Measurements from ENCODE around the gene DAAM1.

Gene DAAM1

GRCh38 chr14:59188461-59189090 is at the start of gene DAAM1:
Gene DAAM1, plus strand, starts transcription at chr14:59188667. Its CDS starts 74,811 bp downstream, at chr14:59263478.
- DNase-seq (ENCODE audit: low read depth): peak; percentile 88

- no peak for DNase-seq (ENCODE audit: low read depth)
These were observed 49.1 kb upstream of the DAAM1 start for GRCh38 chr14:59139324-59139723.

- no peak for DNase-seq (ENCODE audit: low read depth)
These were observed 48.2 kb upstream of the DAAM1 start for GRCh38 chr14:59140106-59140843.

DNA sequence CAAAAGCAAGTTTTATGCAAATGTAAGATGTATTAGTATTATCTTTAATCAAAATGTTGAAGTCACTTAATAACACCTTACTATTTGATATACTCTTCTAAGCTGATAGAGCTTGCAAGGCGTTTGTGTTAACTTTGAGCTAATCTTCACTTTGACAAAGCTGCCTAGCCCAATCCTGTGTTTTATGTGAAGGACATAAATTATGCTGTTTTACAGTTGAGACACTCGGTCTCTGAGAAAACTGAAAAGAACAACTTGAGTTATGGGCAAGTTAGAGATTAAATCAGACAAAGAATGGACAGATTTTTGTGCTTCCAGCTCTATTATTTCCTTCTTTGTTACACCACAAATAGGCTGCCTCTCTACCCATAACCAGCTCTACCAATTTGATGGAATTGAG is 42.0 kb upstream of the DAAM1 start:
- no peak for DNase-seq (ENCODE audit: low read depth)

DNA sequence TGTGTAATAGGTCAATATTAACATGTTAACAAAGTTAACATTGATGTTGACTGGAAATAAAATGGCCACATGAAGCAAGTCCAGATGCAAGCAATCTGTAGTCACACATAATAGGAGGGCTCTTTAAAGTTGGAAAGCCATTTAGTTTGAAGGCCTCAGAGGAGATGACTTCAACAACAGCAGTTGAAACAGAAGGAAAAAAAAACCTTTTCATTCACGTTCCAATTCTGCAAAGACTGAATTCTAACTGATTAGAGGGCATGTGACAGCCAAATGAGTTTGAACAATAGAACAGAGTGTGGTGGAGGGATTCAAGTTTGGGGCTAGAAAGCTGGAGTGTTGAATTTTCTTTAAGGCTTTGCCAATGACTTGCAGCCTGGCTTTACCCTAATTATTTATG is 41.5 kb upstream of the DAAM1 start:
- no peak for DNase-seq (ENCODE audit: low read depth)

GRCh38 chr14:59148334-59148900 is 40.0 kb upstream of the DAAM1 start:
- no peak for DNase-seq (ENCODE audit: low read depth)

DNA sequence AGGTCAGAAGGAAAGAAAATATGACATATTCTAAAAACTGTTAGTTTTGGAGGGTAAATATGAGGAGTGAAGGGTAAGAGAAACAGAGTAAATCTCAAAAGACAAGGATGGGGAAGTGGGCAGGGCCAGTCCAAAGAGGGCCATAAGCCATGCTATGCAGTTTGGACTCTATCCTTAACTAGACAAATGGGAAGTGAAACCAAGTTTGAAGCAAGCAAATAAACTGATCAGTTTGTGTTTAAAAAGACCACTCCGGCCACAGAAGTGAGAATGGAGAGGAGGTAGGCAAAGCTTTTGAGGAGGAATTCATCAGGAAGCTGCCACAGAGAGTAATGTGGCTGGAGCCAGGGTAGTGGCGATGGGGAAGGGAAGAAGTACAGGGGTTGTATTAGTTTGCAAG is 37.5 kb upstream of the DAAM1 start:
- no peak for DNase-seq (ENCODE audit: low read depth)

DNA sequence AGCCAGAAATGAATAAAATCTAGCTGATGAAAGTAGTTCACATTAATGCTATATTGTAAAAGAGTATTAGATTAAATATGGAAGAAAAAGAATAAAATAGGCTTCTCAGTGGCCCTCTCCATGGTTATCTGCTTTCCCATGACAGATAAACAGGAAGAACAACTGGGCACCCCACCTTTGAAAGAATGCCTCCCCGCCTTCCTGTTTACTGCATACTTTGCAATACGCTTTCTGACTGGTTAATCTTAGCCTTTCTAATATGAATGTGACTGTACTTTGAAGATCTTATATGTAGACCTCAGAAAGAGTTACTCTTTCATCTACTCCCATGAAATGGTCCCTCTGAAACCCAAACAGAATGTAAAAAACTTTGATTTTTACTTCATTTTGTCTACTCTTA is 34.1 kb upstream of the DAAM1 start:
- DNase-seq (ENCODE audit: low read depth): no peak

DNA sequence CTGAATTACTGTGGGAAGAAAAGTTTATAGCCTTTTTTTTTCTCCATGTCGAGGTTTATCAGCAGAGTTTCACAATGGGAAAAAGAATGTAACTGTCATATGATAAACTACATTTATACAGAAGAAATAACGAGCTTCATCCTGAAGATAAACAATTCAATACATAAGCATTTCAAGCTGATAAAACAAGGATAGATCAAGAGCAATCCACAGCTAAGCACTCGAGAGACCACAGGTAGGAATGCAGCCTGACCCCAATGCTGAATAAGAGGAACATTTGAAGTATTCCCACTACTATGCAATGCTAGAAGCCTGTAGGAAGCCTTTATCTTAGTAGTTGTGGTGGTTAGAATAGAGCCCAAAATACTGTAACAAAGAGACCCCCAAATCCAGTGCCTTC is 32.6 kb upstream of the DAAM1 start:
- DNase-seq (ENCODE audit: low read depth): no peak

GRCh38 chr14:59159169-59159568 is 29.3 kb upstream of the DAAM1 start:
- no peak for DNase-seq (ENCODE audit: low read depth)

DNA sequence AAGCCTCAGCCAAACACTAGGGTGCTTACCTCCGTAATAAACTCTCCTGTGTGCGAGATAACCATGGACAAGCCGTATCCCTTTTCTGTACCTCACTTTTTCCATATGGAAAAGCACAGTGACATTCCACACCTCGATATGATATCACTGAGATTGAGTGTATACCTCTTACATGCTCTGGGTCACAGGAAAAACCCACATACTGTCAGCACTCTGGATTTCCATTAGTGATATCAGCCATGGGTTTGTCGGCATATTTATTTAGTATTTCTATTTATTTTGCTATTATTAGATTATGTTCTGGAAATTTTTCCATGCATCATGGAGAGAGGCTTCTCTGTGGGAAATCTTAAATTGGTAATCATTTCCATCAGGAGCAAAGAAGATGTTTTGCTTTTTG is 28.0 kb upstream of the DAAM1 start:
- no peak for DNase-seq (ENCODE audit: low read depth)

DNA sequence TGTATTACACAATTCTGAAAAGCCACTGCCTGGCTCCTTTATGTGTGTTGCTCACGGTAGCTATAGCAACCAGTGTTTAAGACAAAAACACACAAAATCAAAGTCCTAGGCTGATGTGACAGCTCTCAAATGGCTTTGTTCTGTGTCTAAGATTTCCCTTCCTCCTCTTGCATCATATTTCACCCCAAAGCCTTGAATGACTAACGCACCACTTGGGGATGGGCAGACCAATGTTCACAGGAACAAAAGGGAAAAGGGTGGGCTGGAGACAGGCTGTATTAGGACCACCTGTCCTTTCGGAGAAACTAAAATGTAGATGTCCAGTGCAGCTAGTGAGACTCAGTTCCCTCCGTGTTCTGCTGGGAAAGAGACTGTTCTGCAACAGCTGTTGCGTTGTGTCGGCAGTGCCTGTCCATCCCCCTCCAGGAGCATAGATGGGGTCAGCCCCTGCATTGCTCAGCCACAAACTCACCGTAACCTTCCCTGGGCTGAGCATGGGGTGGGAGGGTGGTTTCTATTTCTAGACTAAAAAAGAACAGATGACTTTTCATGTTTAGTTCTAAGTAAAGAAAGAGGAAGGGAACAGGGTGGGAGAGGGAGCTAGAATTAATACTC is 26.8 kb upstream of the DAAM1 start:
- DNase-seq (ENCODE audit: low read depth): peak; percentile 3

- DNase-seq (ENCODE audit: low read depth): no peak
These were observed 22.2 kb upstream of the DAAM1 start for GRCh38 chr14:59166258-59166657.

DNA sequence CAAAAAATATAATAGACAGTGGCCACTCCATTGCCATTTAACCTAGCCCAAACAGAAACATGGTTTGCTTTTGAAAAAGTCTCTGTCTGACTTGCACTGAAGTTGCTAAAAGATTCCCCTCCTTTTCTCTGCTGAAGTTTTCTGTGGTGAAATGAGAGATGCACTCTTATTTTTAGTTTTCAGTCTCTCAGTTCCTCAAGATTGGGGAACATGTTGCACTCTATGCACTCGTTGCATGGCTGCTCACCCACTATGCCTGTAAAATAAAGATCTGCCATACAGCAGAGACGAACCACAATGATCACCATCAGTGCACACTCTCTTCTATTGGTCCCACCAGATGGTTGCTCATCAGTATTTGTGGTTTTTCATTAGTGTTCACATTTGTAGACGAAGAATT is 13.1 kb upstream of the DAAM1 start:
- DNase-seq (ENCODE audit: low read depth): no peak

DNA sequence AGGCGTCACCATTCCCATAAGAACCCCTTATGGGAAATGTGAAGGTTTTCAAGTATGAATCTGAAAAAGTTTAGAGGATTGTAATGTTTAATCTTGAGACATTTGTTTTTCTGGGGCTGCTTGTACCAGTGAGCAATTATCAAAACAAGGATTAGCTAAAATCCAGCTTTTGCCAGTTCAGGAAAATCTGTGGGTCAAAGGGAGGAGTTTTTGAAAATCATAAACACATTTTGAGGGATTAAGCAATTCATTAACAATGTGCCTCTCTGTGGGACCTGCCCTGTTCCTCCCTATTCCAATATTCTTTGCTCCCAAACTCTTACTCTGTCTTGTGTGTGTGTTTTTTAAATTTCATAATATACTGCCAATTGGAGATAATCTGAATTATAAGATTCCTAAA is 11.7 kb upstream of the DAAM1 start:
- DNase-seq (ENCODE audit: low read depth): no peak

- no peak for DNase-seq (ENCODE audit: low read depth)
These were observed 11.2 kb upstream of the DAAM1 start for GRCh38 chr14:59177262-59177661.

GRCh38 chr14:59181791-59182190 is 6.7 kb upstream of the DAAM1 start:
- no peak for DNase-seq (ENCODE audit: low read depth)

DNA sequence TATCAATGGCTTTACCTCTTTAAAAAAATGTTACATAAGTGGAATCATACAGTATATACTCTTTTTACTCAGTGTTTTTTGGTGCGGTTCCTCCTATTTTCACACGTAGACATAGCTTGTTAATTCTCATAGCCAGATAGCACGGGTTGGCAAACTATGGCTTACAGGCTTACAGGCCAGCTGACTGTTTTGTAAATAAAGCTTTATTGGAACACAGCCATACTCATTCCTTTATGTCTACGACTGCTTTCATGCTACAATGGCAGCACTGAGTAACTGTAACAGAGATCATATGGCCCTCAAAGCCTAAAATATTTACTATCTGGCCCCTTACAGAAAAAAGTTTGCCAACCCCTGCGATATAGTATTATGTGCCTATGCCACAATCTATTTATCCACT is 5.8 kb upstream of the DAAM1 start:
- DNase-seq (ENCODE audit: low read depth): no peak

- DNase-seq (ENCODE audit: low read depth): no peak
These were observed 5.3 kb upstream of the DAAM1 start for GRCh38 chr14:59183150-59183549.

- DNase-seq (ENCODE audit: low read depth): no peak
These were observed 4.1 kb upstream of the DAAM1 start for GRCh38 chr14:59184396-59184795.

DNA sequence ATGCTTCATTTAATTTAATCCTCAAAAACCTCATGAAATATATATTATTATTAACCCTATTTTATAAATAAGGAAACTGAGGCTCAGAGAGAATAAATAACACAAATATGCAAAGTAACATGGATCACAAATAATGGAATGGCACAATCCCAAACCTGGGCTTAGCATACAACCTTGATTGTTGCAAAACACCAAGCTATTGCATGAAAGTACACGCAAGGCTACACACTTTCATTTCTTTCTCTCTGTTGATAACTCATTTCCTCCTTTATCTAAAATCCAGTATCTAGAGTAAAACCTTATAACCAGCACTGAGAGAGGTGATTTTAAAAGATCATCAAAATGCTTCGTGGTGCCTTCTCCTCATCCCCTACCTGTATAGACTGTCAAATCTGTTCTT is 2.8 kb upstream of the DAAM1 start:
- DNase-seq (ENCODE audit: low read depth): no peak

DNA sequence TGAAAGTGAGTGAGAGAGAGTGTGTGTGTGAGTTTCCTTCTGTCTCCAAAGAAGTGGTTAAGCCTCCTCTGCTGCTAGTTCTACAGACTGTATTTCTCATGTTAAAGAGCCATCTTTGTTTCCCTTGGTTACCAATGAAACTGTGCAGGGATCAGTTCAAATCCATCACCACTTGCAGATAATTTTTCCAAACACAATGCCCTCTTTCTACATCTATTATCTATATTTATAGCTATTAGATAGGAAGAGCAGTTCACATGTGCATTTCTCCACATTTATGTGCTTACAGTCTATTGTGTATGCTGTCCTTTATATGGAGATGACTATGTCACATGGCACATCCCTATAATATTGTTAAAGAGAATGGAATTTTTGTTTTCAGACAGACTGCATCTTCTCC is 2.2 kb upstream of the DAAM1 start:
- DNase-seq (ENCODE audit: low read depth): no peak

DNA sequence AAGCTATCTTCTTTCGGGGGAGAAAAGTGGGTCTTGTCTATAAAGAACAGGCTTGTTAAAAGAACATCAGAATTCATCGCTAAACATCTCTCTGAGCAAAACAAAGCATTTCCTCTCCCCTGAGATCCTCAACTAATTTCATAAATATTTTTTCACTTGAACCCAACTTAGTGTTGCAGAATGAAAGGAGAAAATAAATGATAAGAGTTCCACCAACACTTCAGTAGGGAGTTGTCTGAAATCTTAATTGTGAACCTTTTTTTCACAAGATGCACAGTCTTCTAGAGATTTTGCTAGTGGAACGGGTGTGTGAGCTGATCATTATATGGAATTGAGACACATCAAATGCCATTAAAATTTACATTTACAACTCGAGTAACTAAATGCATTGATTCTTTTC is 1.3 kb upstream of the DAAM1 start:
- DNase-seq (ENCODE audit: low read depth): no peak

Data from activated T-cell treated with anti-CD3 and anti-CD28 coated beads for 48 hours (primary cell).